LoVo (cell line): ENCODE data around the gene TTC21B.

Experiments
- DNase-seq: peaks from one replicate; pipeline ENCODE4 v3.0.0-alpha.2; 2016; ENCODE audit warnings: low spot score

The TTC21B gene

DNA sequence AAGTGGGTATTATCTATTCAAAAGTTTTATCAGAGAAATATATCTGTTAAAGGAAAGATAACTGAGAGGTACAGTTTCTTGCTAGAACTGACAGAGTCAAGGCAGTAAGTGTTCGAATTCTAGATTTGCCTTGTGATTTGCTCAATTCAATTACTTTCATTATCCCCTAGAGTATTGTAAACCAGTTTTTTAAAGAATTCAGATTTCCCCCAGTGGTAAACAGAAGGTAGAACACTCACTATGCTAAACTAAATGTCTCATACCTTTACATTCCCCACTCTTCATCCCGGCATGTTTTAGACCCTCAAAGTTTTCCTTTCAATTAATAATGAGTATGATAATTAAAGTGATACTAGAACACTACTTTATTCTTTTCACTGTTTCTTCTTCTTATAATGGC is 28.6 kb downstream of the TTC21B start:
- DNase-seq, result no peak

DNA sequence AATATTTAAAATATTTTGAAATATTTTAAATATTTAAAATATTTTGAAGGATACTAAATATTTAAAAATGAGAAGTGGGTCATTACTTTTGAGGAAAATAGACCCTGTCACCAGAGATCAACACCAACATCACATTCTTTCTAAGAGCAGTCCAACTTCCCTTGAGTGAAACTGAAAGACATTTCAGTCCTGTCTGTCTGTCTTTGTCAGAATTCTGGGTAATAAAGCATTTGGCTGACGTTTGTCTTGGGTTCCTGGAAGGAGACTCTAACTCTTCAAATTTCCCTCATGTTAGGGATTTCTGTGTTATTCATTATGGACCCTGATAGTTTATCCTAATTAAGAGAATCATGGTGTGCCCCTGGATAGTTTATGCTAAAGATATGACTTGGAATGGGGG is 32.8 kb downstream of the TTC21B start:
- no peak for DNase-seq

DNA sequence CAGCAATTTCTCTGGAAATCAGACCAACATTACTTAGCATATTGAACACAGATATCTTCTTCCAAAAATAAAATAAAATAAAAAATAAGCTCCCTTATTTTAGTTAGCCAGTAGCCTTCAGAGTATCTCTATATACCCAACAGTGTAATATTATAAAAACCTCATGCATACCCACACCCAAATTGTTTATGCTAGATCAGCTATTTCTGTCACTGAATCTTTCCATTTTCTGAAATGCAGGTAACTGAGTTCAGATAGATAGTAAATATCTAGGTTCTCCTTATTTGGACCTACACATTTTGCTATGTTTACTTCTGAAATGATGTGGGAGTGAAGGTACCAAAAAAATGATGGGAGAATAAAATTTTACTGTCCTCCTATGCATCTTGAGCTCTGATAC is 39.9 kb downstream of the TTC21B start:
- DNase-seq, result no peak

DNA sequence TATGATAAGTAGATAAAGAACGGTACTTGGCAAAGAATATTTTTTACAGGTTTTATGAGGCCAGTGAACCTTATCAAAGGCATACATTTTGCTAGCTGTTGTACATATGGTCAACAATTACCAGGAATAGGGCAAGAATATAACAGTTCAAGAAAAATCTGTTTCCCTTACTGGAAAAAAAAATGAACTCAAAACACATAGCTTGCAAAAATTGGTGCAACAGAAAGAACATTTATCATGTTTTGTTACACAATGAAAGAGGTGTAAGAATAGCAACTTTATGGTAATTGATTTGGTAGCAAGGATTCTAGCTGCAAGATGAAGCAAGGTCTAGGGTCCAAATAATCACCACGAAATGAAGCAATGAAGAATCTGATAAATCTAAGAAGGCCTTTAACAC is 41.6 kb downstream of the TTC21B start:
- DNase-seq, result no peak

DNA sequence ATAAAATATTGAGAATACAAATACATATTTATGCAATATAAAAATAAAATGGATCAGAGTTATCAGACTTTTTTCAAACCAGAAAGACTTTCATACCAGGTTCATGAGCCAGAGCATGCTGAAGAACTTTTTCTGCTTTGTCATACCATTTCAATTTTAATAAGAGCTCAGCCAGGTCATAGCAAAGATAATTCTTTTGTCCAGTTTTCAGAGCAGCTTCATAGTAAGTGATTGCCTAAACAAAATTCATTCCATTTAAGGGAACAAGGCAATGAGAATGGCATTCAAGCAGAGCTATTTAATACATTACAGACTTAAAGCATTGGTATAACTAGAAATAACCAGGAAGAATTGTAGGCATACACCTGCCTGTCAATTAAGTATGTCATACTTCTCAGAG is 42.3 kb downstream of the TTC21B start:
- no peak for DNase-seq

DNA sequence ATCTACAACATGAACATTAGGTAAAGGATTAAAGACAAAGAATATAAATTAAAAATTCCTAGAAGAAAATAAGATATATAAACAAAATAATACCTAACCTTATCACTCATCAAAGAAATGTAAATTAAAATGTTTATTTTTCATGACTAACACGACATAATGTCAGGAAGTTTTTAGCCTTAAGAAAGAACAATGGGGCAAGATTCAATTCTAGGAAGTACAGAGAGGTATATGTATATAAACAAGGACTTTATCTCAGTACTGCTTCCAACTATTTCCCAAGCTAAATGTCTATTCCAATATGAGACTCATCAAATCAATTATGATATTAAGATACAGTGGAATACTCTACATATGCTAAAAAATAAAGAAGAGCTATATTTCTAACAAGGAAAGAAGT is 44.1 kb downstream of the TTC21B start:
- DNase-seq, result no peak

DNA sequence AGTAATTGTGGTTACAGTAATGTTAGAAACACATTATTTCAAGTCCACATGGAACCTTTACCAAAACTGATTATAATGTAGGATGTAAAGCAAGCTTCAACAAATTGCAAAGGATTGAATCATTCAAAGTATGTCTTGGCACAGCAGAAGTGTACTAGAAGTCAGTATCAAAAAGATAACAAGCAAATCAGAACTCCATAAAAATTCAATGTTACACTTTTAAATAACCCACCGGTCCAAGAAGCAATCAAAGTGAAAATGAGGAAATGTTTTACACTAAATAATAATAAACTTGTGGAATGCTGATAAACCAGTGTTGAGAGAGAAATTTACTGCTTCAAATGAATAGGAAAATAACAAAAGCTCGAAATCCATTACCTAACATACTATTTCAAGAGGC is 47.7 kb downstream of the TTC21B start:
- no peak for DNase-seq

DNA sequence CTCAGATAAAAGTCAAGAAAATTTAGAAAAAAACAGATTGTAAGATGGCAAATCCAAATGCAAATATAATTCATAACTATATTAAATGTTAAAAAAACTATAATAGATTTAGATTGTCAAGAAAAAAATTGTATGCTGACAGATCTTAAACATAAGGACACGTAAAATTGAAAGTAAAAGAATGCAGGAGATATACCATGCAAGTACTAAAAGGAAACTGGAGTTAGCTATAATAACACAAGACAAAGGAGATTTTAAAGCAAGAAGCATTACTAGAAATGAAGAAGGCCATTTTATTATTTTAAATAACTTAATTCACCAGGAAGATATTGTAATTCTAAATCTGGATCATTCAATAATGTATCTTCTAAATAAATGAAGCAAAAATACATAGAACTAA is 48.3 kb downstream of the TTC21B start:
- DNase-seq, result no peak

DNA sequence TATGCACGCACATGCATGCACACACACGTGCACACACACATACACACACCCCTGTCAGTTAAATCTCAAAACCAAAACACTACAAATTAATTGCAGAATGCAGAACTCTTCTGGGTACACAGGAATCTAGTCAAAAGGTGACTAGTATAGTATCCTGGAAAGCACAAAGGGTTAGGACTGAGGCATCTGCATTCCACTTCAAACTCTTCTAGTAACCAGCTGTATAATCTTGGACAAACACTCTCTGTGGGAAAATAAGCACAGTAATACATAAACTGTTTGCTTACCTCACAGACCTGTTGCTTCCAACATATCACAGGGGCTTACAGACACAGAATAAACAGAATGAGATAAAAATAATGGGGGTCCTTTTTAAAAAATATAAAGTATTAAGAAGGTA is 49.1 kb downstream of the TTC21B start:
- DNase-seq, result no peak

DNA sequence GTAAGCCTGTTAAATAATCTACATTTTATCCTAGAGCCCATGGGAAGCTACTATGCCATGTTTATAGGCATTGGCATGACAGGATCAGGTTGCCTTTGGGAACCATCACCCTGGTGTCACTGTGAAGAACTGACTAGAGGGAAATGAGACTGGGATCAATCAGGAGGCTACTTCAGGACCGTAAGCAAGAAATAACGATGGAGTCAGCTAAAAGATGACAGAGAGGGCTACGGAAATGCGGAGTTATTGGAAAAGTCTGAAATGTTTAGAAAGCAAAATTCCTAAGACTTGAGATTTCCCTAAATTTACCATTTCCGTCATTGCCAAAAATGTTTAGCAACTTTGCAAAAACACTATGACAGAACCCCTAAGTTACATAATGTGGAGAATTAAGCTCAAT is 50.2 kb downstream of the TTC21B start:
- no peak for DNase-seq

DNA sequence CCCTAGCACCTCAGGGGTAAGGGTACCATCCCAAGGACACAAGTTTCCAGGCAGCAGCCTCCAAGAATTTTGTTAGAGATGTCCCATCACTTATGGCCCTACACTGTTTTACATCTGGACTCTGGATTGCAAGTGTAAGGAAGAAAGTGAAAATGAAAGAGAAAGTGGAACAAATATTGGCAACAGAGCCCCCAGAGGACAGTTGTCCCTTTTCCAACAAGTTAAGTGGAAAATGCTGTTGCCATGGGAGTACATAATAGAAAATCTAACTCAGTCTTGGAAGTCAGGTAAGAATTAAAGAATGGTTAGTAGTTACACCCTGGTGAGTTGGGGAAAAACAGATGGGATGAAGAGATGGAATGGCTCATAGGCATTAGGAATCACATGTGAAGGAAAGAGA is 50.6 kb downstream of the TTC21B start:
- DNase-seq, result no peak

DNA sequence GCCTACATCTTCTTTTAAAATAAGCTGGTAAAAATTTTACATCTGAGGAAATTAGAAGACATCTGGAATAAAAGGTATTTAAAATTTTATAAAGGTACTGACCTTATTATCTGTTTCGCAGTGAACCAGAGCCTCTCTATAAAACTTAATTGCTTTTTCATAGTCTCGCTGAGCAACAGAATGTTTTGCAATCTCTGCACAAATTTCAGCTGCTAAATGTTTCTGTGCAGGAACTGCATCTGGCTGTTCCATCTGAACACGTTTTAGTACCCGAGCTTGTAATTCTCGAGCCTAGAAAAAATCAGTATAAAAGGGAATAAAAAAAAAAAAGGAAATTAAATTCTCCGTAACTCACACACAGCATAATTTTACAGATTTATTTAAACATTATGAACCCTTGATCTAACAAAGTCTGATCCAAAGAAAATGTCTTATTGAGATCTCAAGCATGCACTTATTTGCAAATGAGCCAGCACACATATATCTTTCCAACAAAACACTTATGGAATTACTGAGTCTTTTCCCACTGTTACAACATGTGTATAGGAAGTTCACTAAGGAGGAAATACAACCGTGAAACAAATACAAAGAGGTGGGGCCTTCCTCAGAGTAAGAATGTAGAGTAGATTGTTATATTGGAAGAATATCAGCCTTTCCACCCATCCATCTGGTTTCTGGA is 51.8 kb downstream of the TTC21B start:
- no peak for DNase-seq

DNA sequence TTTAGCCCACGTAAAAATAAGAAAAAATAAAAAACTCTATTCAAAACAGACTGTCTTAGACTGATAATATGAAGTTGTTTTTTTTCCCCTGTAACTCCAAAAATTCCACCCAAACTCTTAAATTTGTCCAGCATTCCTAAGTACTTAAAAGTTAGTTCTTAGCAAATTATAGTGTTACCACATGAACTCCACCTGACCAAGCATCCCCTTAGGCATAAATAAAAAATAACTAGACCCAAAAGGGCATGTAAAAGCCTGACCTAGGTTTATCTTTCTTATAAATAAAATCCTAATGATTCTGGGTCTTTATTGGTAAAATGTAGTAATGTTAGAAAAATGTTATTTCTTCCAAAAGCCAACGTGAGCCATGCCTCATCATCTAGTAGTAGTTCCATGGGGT is 54.3 kb downstream of the TTC21B start:
- DNase-seq, result no peak

DNA sequence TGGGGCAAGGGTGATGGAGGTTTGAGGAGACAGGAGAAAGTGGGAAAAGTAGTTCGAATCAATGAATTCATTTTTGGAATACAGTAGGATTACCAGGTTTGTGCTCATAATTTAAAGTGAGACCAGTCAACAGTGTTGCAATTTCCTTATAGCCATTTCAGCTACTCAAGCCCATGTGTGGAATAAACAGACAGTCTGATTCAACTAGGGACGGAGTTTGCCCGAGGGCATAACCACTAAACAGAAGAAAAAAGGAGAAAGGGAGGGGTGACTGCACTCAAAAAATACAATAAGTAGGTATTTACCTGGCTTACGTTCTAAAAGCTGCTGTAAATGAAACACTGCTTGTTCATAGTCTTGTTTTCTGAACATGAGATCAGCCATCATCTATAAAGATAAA is 55.2 kb downstream of the TTC21B start:
- DNase-seq, result no peak

DNA sequence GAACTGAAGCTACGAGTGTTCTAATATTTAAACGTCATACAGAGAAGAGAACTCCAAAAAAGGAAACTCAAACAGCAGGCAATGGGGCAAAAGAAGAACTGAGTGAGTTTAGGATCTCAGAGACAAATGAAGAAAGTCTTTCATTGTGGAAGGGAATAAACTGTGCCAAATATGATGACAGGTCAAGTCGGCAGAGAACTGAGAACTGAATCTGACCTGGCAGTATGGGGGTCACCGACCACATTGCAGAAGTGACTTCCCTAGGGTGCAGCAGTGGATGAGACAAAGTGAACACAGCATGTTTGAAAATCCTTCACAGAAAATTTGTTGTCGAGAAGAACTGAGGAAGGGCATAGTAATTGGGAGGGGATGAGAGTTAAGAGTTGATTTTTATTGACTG is 55.9 kb downstream of the TTC21B start:
- DNase-seq, result no peak

DNA sequence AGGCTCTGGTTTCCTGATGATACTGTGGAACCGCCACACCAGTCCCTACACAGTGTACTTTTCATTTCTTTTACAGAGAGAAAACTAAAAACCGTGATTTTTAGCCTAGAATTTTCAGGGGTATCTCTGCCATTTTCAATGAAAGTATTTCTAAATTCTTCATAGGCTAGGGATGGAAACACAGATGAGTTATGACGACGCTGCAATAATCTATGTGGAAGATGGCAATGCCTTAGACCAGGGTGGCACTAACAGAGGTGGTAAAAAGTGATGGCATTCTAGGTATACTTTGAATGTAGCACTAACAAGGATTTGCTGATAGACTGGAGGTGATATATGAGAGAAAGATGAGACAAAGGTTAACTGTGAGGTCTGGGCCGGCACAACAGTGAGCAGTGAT is 56.5 kb downstream of the TTC21B start:
- no peak for DNase-seq

DNA sequence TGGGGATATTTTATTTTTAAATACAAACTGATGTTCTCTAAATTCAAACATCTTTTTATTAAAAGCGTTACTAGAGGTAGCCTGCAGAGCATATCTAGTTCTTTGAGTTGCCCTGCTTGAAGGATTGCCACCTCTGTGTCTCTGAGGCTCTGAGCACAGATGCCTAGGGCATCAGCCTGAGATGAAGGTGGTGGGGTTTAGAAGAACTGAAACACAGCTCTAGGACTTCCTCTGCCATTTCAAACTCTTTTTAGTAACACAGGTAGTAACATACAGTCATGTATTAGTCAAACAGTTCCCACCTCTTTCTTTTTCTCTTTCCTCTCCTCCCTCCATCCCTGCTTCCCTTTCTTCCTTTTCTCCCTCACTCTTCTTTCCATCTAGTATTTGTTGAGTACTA is 57.6 kb downstream of the TTC21B start:
- no peak for DNase-seq

DNA sequence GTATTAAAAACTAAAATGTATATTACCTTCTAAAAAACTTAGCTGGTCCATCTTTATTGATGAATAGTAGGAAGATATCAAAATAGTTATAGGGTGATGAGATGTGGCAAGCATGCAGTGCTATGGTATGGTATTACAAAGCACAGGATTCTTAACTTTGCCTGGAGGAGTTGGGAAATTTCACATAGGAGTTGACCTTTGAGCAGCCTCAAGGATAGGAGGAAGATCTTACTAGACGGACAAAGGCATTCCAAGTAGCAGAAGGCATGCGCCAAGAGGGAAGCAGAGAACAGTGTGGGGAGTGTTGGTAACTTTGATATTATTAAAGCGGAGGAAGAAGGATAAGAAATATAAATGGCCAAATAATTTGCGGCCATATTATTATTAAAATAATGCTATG is 60.0 kb downstream of the TTC21B start:
- DNase-seq, result no peak

DNA sequence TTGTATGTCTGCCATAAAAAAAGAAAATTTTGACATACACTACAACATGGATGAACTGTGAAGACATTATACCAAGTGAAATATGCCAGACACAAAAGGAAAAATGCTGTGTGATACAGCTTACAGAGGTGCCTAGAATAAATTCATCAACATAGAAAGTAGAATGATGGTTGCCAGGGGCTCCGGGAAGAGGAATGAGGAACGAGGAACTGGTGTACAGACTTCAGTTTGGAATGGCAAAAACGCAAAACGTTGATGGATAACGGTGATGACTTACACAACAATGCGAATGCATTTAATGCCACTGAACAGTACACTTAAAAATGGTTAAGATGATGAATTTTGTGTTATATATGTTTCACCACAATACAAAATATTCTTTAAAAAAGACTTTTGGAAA is 61.0 kb downstream of the TTC21B start:
- DNase-seq, result no peak

DNA sequence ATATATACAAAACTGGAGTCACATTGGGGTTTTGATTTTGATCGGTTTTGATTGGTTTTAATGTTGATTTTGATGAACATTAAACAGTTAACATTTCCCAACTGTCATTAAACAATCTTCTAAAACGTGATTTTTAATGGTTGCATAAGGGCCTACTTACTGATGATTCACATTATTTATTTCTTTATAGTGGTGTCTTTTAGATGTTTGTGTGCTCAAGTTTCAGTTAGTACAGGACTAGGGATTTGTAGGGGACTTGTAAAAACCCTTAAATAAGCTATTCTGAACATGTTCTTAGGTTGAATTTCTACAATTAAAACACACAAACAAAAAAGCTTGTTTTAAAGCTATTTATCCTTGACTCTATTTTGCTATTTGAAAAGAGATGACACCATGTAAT is 61.6 kb downstream of the TTC21B start:
- no peak for DNase-seq

DNA sequence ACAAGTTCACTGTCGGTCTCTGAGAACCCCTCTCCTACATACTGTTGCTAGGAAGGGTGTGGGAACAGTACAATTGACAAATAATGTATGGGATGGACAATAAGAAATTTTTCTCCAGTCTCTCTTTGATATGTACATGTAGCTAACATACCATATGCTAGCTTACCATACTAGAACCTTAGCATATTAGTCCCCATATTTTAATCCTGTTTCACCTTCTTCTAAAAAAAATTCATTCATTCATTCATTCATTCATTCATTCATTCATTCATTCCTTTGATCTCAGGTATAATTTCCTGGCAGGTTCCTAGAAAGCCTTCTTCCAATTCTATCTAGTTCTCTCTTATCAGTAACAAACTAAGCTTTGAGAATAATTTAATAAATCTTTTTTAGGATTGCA is 62.2 kb downstream of the TTC21B start:
- DNase-seq, result no peak

DNA sequence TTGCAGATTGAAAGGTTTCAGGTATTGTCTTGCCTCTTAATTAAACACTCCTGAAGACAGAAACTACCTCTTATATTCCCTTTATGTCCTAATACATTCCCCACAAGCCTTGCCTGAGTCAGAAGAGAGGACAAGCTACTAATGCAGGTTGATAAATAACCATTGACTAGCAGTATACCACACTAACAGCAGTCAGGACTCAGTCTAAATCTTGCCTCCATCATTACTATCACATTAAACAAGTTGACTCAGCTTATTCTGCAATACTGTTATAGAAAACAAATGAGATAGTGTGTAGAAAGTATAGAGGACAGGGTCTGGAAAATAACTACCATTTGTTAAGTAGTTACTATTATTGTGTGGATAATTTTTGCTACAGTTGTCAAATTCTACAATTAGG is 63.8 kb downstream of the TTC21B start:
- DNase-seq, result no peak

DNA sequence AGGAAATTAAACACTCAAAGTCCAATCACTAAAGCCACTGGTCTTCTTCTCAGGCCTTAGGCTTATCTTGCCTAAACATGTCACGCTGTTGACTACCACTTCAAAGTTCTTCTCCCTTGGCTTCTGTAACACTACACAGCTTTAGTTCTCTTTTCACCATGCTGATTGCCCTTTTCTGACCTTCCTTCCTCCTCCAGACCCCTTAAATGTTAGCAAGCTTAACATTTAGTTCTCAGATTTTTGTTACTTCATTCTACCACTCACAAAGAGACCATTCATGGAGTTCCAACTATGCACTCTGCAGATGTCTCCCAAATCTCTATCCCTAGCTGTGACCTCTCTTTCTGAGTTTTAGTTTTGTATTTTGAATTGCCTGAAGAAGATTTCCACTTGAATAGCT is 64.4 kb downstream of the TTC21B start:
- no peak for DNase-seq

DNA sequence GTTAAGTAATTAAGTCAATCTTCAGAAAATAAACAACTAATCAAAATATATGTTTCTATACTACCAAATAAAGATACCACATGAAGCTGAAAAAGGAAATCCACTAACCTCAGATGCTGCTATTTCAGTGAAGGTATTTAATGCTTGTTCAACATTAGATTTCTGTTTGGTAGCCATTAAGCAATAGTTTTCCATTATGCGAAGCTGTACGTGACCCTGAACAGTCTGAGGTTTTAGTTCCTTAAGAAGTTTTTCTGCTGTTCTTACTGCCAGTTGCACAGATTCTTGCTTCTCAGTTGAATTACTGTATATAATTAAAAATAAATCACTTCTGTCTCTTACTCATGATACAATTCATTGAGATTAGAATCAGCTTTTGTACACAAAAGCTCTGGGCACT is 65.4 kb downstream of the TTC21B start:
- DNase-seq, result no peak
